ENCODE measurements around the gene MAPK8IP3.

The MAPK8IP3 gene

DNA sequence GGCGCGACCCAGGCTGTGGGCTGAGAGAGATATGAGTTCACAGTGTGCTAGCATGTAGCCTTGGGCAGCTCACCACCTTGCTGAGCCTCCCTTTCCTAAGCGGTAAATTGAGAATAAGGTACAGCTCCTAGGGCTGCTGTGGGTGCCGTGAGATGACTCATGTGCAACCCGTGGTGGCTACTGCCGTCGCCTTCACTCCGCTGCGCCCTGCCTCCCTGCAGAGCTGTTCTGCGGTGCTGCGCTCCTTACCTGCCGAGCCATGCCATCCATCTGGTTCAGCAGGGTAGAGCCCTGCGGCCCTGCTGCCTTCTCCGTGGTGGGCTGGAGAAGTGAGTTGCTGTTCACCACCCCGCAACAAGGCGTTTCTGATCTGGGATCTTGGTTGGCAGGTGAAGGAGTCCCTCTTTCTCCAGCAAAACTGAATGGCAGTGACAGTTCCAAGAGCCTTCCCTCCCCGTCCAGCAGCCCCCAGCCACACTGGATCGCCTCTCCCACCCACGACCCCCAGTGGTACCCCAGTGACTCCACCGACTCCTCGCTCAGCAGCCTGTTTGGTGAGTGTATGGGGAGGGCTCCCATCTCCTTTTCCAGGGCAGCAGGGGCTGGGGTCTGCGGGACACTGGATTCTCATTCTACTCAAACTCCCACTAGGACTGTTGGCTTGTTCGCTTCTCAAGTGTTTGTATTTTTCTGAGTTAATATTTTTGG lies 37.2 kb upstream of the MAPK8IP3 start:
- Histone ChIP-seq H3K36me3 (ENCODE audit: control insufficient read depth, low read length) (peaks cover 96% of the 10 kb centered on the region), H3K27ac (ENCODE audit: low read depth, low read length) (no peak overlapping the region), H3K9me2 (replicated peaks; ENCODE audit: control insufficient read depth, low read length) (no peaks in the 10 kb centered on the region), H3K4me3 (ENCODE audit: low read length) (no peak overlapping the region), H3F3A (ENCODE audit: control insufficient read depth, insufficient read depth) (no peaks in the 10 kb centered on the region), H3K27me3 (ENCODE audit: control insufficient read depth, low read length) (no peaks in the 10 kb centered on the region), H3K4me2 (ENCODE audit: low read length) (no peak overlapping the region), H3K9me3 (ENCODE audit: control insufficient read depth, insufficient read depth, low read length) (no peaks in the 10 kb centered on the region), H4K20me1 (ENCODE audit: control insufficient read depth, insufficient read depth, low read depth, low read length) (no peaks in the 10 kb centered on the region), H3K4me1 (ENCODE audit: control insufficient read depth, low read length) (no peaks in the 10 kb centered on the region), H3K79me2 (ENCODE audit: control insufficient read depth, low read length) (no peaks in the 10 kb centered on the region)
- TF ChIP-seq EZH2phosphoT487 (IDR thresholded peaks at IDR 0.05; ENCODE audit: borderline replicate concordance, low read length): no peak
- TF ChIP-seq, protein P1, sequence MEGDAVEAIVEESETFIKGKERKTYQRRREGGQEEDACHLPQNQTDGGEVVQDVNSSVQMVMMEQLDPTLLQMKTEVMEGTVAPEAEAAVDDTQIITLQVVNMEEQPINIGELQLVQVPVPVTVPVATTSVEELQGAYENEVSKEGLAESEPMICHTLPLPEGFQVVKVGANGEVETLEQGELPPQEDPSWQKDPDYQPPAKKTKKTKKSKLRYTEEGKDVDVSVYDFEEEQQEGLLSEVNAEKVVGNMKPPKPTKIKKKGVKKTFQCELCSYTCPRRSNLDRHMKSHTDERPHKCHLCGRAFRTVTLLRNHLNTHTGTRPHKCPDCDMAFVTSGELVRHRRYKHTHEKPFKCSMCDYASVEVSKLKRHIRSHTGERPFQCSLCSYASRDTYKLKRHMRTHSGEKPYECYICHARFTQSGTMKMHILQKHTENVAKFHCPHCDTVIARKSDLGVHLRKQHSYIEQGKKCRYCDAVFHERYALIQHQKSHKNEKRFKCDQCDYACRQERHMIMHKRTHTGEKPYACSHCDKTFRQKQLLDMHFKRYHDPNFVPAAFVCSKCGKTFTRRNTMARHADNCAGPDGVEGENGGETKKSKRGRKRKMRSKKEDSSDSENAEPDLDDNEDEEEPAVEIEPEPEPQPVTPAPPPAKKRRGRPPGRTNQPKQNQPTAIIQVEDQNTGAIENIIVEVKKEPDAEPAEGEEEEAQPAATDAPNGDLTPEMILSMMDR (IDR thresholded peaks at IDR 0.05; ENCODE audit: low read depth, low read length, poor library complexity, severe bottlenecking): no peak

DNA sequence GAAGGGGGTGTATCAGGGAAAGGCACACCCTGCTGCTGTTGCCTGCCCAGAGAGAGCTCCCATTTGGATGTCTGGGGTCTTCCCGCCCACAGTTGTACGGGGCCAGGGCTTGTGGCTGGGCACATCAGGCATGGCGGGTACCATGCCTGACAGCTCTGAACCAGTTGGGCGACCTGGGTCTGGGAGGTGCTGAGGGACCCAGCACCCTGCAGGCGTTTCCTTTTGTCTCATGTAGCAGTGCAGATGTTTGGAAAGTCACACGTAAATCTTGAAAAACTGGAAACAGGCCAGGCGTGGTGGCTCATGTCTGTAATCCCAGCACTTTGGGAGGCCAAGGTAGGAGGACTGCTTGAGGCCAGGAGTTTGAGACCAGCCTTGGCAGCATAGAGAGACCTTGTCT lies 36.3 kb upstream of the MAPK8IP3 start:
- Histone ChIP-seq H3K9me3 (ENCODE audit: control insufficient read depth, insufficient read depth, low read length) (no peaks in the 10 kb centered on the region), H3K4me1 (ENCODE audit: control insufficient read depth, low read length) (no peaks in the 10 kb centered on the region), H3K4me2 (ENCODE audit: low read length) (no peak overlapping the region), H4K20me1 (ENCODE audit: control insufficient read depth, insufficient read depth, low read depth, low read length) (no peaks in the 10 kb centered on the region), H3K4me3 (ENCODE audit: low read length) (no peak overlapping the region), H3K27ac (ENCODE audit: low read depth, low read length) (no peak overlapping the region), H3K79me2 (ENCODE audit: control insufficient read depth, low read length) (no peaks in the 10 kb centered on the region), H3K27me3 (ENCODE audit: control insufficient read depth, low read length) (no peaks in the 10 kb centered on the region), H3F3A (ENCODE audit: control insufficient read depth, insufficient read depth) (no peaks in the 10 kb centered on the region), H3K9me2 (replicated peaks; ENCODE audit: control insufficient read depth, low read length) (no peaks in the 10 kb centered on the region), H3K36me3 (ENCODE audit: control insufficient read depth, low read length) (peaks cover 98% of the 10 kb centered on the region)
- TF ChIP-seq, protein P1 (IDR thresholded peaks at IDR 0.05; ENCODE audit: low read depth, low read length, poor library complexity, severe bottlenecking): no peak
- no peak for TF ChIP-seq EZH2phosphoT487 (IDR thresholded peaks at IDR 0.05; ENCODE audit: borderline replicate concordance, low read length)

DNA sequence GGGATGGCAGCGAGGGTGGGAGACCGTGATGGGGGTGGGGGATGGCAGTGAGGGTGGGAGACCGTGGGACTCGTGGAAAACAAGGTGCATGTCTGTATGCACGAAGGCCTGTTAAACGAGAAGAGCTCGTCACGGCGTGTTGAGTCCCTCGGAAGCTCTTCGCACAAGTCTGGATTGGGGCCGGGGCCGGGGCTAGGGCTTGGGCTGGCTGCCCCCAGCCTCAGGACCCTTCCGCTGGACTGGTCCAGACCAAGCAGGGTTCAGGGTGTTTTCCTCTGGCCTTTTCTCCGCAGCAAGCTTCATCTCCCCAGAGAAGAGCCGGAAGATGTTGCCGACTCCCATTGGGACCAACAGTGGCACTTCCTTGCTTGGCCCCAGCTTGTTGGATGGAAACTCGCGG lies 35.6 kb upstream of the MAPK8IP3 start:
- Histone ChIP-seq H3K4me2 (ENCODE audit: low read length) (no peak overlapping the region), H3K4me1 (ENCODE audit: control insufficient read depth, low read length) (no peaks in the 10 kb centered on the region)

More for the DNA sequence above, 35.6 kb upstream of the MAPK8IP3 start:
- H3K79me2 ChIP-seq (ENCODE audit: control insufficient read depth, low read length): no peaks in the 10 kb centered on the region
- H3K36me3 ChIP-seq (ENCODE audit: control insufficient read depth, low read length): peaks cover 98% of the 10 kb centered on the region
- no peaks in the 10 kb centered on the region for H3K9me3 ChIP-seq (ENCODE audit: control insufficient read depth, insufficient read depth, low read length)
- H3K27ac ChIP-seq (ENCODE audit: low read depth, low read length): no peak overlapping the region
- 0 out of 2 replicates have a peak, but pooled peaks cover under 1% of the 10 kb centered on the region for H3F3A ChIP-seq (ENCODE audit: control insufficient read depth, insufficient read depth)
- H4K20me1 ChIP-seq (ENCODE audit: control insufficient read depth, insufficient read depth, low read depth, low read length): no peaks in the 10 kb centered on the region
- no peak overlapping the region for H3K4me3 ChIP-seq (ENCODE audit: low read length)
- no peaks in the 10 kb centered on the region for H3K27me3 ChIP-seq (ENCODE audit: control insufficient read depth, low read length)
- H3K9me2 ChIP-seq (replicated peaks; ENCODE audit: control insufficient read depth, low read length): no peaks in the 10 kb centered on the region
- TF ChIP-seq EZH2phosphoT487 (IDR thresholded peaks at IDR 0.05; ENCODE audit: borderline replicate concordance, low read length): no peak
- TF ChIP-seq, protein P1 (IDR thresholded peaks at IDR 0.05; ENCODE audit: low read depth, low read length, poor library complexity, severe bottlenecking): no peak

Data from DOHH2 (cell line).